ENCODE measurements around the gene NAPA.

Gene NAPA

GRCh38 chr19:47464675-47465419 is 50.0 kb downstream of the NAPA start:
- DNase-seq = no peak

DNA sequence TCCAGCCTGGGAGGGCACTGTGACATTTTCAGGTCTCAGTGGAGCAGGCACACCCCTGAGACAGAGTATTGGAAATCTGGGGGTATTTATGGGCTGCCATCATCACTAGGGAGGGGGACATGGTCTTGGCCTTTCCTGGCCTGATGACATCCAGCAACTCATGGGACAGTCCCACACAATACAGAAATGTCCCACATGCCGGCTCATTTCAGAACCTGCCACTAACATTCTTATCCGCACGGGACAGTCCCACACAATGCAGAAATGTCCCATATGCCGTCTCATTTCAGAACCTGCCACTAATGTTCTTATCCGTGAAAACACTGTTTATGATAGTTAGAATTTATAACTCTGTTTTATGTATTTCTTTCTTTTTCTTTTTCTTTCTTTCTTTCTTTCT is 53.0 kb downstream of the NAPA start:
- no peak for DNase-seq

DNA sequence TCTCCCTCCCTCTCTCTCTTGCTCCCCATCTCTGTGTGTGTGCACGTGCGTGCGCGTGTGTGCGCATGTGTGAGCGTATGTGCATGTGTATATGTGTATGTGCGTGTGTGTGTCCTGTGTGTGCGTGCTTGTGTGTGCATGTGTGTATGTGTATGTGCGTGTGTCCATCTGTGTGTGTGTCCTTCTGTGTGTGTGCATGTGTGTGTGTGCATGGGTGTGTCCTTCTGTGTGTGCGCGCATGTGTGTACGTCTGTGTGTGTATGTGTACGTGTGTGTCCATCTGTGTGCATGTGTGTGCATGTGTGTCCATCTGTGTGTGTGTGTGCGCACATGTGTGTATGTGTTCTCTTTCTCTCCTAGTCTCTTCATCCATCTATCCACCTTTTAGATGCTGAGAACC is 55.4 kb downstream of the NAPA start:
- no peak for DNase-seq

GRCh38 chr19:47458672-47459071 is 56.2 kb downstream of the NAPA start:
- no peak for DNase-seq

DNA sequence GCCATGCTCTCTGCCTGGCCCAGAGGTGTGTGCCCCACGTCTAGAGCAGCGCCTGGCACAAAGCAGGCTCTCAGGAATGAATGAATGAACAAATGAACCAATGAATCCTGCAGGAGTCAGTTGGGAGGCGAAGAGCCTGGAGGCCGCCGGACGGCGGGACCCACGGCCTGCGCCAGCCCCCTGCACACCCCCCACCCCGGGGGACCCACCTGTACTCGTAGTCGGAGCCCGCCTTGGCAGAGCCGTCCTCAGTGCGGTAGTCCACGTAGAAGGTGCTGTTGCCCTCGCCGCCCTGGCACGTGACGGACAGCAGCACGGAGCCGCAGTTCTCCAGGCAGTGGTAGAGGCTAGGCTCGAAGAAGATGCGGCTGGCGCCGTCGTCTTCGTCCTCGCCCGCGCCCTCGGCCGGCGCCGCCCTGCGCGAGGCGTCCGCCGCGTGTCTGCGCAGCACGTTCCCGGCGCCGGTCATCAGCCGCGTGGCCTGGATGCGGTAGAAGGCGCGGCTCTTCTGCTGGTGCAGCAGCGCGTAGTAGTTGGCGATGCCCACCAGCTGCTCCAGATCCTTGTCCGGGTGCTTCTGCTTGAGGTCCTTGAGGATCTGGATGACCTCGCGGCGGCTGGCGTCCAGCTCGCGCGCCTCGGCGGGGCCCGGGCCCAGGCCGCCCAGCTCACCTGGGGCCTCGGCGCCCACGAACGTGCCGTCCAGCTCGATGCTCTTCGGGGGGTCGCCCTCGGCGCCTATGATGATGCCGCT is 58.0 kb downstream of the NAPA start:
- no peak for DNase-seq

- no peak for DNase-seq
These were observed 64.4 kb downstream of the NAPA start for GRCh38 chr19:47450478-47450877.

- DNase-seq = no peak
These were observed 66.5 kb downstream of the NAPA start for GRCh38 chr19:47448360-47448727.

- peak in 36 of 51 donors; percentile 4 to 75 (median 44) for DNase-seq
These were observed 67.1 kb downstream of the NAPA start for GRCh38 chr19:47447470-47448359.

DNA sequence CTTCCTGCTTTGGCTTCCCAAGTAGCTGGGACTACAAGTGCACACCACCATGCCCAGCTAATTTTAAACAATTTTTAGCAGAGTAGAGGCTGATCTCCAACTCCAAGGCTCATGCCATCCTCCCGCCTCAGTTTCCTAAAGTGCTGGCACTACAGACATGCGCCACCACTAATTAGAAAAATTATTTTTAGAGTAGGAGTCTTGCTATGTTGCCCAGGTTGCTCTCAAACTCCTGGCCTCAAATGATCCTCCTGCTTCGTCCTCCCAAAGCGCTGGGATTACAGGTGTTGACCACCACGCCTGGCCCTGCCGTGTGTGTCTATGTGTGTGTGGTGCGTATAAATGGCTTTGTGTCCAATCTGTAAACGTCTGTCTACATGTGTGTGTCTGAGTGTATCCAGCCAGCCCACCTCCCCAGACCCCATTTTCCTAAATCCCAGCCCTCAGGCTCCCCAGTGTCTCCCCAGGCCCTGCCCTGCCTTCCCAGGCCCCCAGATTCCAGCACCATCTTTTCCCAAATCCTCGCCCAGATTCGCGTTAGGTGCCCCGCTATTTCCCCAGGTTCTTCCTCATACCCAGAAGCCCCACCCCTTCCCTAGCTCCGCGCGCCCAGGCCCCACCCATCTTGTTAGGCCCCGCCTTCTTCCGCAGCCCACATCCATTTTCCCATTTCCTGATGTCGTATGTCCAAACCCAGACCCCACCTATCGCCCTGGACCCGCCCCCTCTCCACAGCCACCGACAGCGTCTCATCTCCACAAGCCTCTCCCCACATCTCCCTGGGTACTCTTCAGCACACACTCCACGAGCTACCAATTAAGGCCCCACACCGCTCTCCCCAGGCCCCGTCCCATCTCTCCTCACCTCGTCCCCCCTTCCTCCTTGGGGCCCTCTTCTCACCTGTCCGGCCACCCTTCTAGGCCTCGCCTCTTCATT is 68.1 kb downstream of the NAPA start:
- DNase-seq = peak in 17 of 51 donors; percentile 4 to 56 (median 24)

DNA sequence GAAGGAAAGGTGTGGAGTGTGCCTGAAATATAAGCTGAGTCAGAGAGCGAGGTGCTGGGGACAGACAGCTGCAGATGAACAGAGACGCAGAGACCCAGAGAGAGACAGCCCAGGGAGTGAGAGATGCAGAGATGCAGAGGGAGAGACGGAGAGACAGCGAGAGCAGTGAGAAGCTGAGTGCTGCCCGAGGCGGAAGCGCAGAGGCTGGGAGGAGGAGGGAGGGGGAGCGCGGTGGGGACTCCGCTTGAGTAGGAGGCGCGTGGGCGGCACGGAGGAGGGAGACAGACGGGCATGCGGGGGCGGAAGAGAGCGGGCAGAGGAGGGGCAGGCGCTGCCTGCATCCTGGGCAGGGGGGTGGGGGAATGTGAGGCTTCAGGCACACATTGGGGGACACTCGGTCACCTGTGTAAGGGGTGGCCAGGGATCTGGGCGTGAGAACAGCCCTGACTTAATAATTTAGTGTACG is 68.9 kb downstream of the NAPA start:
- DNase-seq = peak in 32 of 51 donors; percentile 7 to 65 (median 36)

DNA sequence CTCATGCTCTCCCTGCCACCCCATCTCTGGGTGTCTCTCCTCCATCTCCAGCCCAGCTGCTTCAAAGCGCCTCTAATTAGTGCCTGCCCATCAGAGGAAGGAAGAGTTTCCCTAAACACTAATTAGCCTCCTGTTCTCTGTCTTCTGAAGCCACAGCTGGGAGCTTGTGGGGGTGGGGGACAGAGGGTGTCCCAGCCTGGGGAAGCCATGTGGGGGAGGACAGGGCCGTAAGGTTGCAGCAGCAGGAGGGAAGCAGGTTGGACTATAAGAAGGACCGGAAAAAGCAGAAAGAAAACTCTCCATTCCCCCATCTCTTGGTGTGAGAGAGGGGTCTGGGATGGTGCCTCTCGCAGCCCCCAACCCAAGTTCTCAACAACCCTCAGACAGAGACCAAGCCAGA is 69.3 kb downstream of the NAPA start:
- DNase-seq = no peak

GRCh38 chr19:47444388-47444821 is 70.5 kb downstream of the NAPA start:
- peak in 1 of 51 donors; percentile 23 for DNase-seq

- peak in 1 of 51 donors; percentile 33 for DNase-seq
These were observed 71.5 kb downstream of the NAPA start for GRCh38 chr19:47443331-47443730.

GRCh38 chr19:47438793-47439220 is 76.1 kb downstream of the NAPA start:
- no peak for DNase-seq

Measured in hypothalamus (tissue), 51 donors.